GM18861 (cell line): Measurements from ENCODE around the gene KCNQ1OT1.

Experiments
- ATAC-seq: cut with Tn5 transposase; IDR thresholded peaks from one replicate; pipeline ENCODE4 v1.9.1; 2021; ENCODE audit not compliant: unreplicated experiment

The KCNQ1OT1 gene

DNA sequence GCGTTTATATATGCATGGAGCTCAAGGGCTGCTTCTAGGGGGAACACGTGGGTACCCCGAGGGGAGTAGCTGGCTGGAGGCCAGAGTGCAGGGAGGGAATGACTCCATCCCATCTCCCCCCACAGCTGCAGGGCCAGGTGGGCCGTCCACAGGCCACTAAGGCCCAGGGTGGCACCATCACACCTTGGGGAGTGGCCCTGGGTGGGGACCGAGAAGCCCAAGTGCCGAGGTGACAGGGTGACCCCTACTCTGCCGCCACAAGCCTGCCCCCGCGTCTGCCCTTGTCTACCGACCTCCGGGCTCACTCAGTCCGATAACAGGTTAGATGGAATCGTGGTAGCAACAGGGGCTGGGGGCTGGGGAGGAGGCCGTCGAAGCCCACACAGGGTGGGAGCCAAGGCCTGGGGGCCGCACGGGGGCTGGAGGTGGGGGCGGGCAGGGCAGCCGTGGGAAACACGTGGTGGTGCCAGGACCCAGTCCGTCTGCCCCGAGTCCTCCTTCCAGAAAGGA lies 125.7 kb downstream of the KCNQ1OT1 start:
- ATAC-seq = no peak

- no peak for ATAC-seq
Measured at GRCh38 chr11:2573240-2574042, 126.4 kb downstream of the KCNQ1OT1 start.

DNA sequence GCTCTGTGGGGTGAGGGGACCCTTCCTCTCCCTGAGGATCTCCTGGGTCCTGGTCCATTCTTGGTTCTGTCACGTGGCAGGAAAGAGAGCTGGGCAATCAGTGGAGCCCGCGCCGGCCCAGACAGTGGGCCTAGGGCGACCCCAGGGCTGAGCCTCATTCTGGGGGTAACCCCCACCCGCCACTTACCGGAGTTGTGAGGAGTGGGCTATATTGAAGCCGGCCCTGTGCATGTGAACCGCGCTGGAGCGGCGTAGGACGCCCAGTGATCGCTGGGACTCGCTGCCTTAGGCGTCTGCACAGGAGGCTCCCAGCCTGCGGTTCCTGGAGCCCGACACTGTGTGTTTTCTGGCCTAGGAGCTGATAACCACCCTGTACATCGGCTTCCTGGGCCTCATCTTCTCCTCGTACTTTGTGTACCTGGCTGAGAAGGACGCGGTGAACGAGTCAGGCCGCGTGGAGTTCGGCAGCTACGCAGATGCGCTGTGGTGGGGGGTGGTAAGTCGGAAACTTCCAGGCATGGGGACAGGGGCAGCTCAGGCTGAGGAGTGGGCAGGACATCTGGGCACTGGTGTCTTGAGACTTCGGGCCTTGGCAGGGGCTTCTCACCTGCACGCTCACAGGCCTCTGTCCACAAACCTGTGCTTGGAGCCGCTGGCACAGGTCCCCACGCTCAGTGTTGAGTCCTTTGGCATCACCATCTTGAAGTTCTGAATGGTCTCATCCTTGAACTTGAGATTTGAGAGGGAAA lies 127.1 kb downstream of the KCNQ1OT1 start:
- no peak for ATAC-seq

DNA sequence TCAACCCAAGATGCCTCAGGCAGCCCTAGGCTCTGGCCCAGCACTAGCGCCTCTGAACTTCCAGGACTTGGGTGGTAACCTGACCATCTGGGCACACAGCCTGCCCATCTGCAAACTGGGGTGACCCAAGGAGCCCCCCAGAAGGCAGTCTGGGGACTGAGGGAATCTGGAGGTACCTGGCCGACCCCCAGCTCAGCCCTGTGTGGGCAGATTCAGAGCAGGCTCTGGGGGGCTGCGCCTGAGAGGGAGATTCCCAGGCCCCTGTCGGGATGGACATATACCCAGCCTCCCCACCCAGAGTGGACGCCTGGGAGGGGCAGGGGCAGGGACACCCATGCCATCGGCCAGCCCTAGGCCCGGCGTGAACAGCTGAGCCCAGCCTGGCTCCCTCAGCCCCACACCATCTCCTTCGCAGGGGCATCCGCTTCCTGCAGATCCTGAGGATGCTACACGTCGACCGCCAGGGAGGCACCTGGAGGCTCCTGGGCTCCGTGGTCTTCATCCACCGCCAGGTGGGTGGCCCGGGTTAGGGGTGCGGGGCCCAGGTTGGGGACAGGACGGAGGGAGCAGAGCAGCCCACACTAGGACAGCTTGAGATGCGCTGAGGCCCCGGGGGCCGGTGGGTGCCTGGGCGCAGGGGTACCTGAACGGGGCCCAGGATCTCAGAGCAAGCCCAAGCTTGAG lies 128.1 kb downstream of the KCNQ1OT1 start:
- ATAC-seq = no peak

DNA sequence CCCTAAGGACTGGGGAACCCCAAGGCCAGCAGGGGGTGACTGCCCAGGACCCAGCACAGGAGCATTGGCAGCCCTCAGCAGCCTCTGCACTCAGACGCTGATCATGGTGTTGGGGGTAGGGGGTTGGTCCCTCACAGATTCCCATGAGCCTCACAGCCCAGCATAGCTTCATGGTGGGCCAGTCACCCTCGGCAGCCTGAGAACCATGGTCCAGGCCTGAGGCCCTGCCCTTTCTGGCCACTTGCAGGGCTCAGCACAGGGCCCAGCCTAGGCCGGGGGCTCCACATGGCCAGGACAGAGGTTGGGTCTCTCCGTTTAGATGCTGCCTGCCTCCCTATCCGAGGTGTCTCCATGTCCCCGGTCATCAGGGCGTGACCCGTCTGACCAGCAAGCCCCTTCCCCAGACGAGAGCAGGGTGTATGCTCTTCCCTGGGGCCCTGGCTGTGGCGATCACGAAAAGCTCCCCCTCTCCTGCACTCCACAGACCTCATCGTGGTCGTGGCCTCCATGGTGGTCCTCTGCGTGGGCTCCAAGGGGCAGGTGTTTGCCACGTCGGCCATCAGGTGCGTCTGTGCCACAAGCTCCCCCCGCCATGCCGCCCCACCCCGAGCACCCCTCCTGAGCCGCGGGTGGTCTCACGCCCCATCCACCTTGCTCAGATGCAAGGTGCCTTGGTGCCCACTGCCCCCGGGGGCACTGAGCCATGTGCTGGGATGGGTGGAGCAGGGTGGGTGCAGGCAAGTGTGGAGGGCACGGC lies 128.8 kb downstream of the KCNQ1OT1 start:
- no peak for ATAC-seq

DNA sequence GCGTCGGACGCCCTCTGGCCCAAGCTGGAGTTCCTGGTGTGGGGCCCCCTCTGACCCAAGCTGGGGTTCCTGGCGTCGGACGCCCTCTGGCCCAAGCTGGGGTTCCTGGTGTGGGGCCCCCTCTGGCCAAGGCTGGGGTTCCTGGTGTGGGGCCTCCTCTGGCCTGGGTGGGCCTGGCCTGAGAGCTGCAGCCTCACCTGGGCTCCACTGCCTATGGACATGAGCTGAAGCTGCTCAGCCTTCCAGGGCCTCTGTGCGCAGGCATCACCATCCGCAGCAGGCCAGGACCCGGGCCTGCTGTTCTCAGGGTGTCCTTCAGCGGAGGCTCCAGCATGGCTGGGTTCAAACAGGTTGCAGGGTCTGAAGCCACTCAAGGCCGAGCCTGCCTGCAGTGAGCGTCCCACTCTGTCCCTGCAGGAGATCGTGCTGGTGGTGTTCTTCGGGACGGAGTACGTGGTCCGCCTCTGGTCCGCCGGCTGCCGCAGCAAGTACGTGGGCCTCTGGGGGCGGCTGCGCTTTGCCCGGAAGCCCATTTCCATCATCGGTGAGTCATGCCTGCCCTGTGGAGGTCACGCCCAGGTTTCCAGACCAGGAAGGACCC lies 129.5 kb downstream of the KCNQ1OT1 start:
- no peak for ATAC-seq

DNA sequence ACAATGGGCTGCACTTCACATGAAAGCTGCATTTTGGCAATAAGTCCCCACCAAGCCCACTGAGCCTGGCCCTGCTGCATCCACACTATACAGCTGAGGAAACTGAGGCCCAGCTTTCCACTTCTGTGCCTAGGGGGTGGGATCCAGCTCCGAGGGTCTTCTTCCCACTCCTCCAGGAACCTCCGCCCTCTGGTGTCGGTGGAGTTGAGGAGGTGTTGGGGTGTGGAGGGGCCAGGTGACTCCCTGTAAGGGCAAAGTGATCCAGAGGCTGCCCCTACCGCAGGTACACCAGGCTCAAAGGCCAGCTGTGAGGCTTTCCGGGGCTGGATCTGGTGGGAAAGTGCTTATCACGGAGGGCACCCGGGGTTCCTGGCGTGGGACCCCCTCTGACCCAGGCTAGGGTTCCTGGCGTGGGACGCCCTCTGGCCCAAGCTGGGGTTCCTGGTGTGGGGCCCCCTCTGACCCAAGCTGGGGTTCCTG lies 130.0 kb downstream of the KCNQ1OT1 start:
- no peak for ATAC-seq

DNA sequence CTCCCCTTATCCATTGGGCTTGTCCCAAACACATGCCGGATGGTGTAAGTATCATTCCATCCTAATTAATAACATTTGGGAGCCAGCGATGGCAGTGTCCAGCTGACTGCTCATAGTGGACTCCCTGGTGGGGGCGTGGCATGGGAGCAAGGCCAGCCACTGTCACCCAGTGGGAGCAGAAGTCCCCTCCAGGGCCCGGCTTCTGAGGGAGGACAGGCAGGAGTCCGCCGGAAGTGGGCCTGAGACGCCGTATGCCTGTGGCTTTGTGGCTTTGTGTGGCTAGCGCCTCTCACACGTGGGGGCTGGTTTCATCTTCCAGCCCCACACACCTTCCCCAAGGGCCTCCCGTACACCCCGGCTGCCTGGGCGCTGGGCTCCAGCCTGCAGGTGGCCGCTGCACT lies 130.5 kb downstream of the KCNQ1OT1 start:
- no peak for ATAC-seq

- ATAC-seq = no peak
Measured at GRCh38 chr11:2567026-2567671, 132.6 kb downstream of the KCNQ1OT1 start.

GRCh38 chr11:2566223-2567025 lies 133.4 kb downstream of the KCNQ1OT1 start:
- no peak for ATAC-seq

GRCh38 chr11:2565447-2566222 lies 134.2 kb downstream of the KCNQ1OT1 start:
- ATAC-seq = no peak

- no peak for ATAC-seq
Measured at GRCh38 chr11:2564588-2565425, 135.0 kb downstream of the KCNQ1OT1 start.

DNA sequence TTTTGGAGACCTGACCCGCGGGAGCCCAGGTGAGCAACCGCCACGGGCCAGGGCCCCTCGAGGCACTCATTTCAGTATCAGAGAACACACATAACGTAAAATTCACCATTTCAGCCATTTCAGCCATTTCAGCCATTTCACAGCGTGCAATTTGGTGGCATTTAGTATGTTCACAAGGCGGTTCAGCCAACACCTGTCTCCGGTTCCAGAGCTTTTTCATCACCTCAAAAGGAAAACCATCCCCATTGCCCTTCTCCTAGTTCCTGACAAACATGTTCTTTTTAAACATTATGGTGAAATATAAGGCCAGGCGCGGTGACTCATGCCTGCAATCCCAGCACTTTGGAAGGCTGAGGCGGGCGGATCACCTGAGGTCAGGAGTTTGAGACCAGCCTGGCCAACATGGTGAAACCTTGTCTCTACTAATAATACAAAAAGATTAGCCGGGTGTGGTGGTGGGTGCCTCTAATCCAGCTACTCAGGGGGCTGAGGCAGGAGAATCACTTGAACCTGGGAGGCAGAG lies 135.7 kb downstream of the KCNQ1OT1 start:
- no peak for ATAC-seq

GRCh38 chr11:2563213-2564007 lies 136.4 kb downstream of the KCNQ1OT1 start:
- ATAC-seq = no peak

GRCh38 chr11:2562890-2563212 lies 136.9 kb downstream of the KCNQ1OT1 start:
- no peak for ATAC-seq
